ENCODE measurements around the gene CCT6B.
"Not testable (repeated sequence)": the region's sequence is repeated elsewhere in the genome, so short reads cannot be mapped to it uniquely, and the experiment has no call there.

Gene CCT6B

GRCh38 chr17:34979650-34980352, 18.5 kb upstream of the CCT6B start:
- DNase-seq = no peak

DNA sequence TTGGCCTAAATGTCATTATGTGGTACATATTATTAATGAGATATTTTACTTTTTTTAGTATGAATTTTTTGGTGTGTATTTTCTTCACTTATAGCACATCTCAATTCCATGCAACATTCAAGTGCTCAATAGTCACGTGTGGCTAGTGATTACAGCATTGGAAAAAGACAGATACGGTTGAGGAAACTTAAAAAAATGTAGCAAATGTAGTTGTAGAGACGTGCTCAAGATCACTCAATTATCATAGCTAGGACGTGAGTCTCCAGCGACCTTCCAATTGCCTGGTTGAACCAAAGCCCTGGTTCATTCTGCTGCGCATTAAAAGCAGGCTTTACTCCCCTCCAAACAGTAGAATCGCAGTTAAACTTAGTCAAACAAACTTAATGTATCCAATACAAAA, 17.9 kb upstream of the CCT6B start:
- no peak for DNase-seq

- DNase-seq = no peak
These were observed 13.8 kb upstream of the CCT6B start for GRCh38 chr17:34974794-34975785.

DNA sequence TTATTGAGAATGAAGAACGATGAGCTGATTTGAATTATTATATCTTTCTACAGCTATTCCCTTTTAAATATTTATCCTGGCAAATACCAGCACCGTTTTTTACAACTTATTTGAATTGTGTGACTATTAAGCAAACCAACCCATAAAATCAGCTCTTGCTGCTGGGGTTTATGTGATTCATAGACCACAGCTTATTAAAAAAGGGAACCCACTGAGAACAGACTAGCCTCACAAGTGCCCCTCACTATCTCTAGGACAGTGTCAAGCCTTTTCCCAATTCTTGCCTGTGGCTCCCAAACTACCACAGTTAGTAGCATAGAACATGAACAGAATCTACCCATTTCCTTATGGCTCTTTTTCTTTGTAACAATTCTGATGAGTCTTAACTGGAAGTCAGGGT, 12.9 kb upstream of the CCT6B start:
- no peak for DNase-seq

DNA sequence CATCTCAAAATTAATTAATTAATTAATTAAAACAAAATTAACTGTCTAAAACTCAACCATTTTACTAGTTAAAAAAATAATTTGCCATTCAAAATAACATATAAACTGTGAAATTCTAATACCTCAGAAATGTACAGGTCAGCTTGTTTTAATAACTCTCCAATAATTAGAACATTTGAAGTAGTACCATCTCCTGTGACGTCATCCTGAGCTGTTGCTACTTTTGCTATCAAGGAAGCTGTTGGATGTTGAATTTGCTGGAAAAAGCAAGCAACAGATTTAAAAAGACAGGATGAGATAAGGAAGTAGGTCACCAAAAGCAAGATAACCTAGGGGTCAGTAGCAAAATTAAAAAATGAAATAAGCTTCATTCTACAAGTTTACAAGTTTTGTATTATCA, 2.8 kb downstream of the CCT6B start:
- DNase-seq = no peak

GRCh38 chr17:34950780-34951179, 10.5 kb downstream of the CCT6B start:
- DNase-seq = not testable (repeated sequence)

- no peak for DNase-seq
These were observed 31.0 kb downstream of the CCT6B start for GRCh38 chr17:34930283-34930682.

DNA sequence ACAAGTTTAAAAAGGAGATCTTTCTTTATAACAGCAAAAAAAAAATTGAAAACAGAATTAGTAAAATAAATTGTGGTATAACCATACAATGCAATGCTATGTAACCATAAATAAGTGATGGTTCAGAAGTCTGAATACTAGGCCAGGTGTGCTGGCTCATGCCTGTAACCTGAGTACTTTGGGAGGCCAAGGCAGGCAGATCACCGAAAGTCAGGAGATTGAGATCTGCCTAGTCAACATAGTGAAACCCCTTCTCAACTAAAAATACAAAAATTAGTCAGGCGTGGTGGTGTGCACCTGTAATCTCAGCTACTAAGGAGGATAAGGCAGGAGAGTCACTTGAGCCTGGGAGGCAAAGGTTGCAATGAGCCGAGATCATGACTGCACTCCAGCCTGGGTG, 34.6 kb downstream of the CCT6B start:
- DNase-seq = no peak

DNA sequence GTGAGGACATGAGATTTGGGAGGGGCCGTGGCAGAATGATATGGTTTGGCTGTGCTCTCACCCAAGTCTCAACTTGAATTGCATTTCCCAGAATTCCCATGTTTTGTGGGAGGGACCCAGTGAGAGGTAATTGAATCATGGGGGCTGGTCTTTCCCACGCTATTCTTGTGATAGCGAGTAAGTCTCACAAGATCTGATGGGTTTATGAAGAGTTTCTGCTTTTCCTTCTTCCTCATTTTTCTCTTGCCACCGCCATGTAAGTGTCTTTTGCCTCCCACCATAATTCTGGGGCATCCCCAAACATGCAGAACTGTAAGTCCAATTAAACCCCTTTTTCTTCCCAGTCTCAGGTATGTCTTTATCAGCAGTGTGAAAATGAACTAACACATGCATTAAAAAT, 40.6 kb downstream of the CCT6B start:
- no peak for DNase-seq

GRCh38 chr17:34917381-34917780, 43.9 kb downstream of the CCT6B start:
- no peak for DNase-seq

DNA sequence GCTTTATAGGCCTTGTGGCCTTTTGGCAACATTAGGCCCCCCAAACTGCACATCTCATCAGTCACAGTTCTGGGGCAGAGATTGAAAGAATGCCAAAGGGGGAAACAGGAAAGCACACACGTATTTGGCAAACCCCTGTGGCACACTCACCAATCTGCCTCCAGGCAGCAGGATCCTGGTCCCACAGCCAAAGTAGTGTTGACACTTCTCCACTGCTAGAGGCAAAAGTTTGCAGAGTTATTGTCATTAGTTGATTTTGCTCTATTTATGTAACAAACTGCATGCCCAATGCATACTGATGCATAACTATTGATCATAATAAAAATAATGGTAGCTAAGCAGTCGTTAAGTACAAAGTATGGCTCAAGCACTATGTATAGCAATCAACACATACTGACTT, 45.1 kb downstream of the CCT6B start:
- DNase-seq = no peak

DNA sequence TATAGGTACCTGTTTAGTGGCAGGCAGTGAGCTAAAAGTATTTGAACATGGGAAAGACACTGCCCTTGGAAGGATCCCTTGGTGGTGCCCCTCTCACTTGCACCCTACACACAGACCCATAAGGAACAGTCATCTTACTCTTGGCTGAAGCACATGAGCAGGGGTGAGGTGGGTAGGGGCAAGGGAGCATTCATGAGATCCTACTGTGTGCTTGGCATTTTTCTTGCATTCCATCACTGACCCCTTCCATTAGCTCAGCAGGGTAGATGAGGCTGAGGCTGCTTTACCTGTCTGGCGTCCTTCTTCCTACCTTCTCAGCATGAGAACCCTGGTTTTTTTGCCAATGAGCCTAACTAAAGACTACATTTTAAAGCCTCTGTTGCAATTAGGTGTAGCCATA, 48.3 kb downstream of the CCT6B start:
- no peak for DNase-seq

- no peak for DNase-seq
These were observed 52.2 kb downstream of the CCT6B start for GRCh38 chr17:34909040-34909439.

GRCh38 chr17:34902831-34903547, 58.3 kb downstream of the CCT6B start:
- no peak for DNase-seq

- no peak for DNase-seq
These were observed 61.5 kb downstream of the CCT6B start for GRCh38 chr17:34899643-34900291.

GRCh38 chr17:34895383-34895782, 65.9 kb downstream of the CCT6B start:
- DNase-seq = no peak

DNA sequence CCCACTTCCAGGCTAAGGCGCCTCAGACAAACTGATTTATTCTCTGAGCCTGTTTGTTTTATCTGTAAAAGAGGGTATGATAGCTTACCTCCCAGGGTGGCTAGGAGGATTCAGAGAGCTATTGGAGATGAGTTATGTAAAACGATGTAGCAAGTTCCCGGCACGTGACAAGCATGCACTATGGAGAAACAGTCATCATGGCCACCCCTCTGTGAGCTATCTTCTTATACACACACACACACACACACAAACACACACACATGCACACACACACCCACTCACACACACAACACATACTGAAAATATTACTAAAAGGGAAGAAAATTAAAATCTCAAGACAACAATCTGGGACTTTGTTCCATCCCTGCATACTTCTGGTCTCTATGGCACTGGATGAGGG, 66.3 kb downstream of the CCT6B start:
- no peak for DNase-seq

DNA sequence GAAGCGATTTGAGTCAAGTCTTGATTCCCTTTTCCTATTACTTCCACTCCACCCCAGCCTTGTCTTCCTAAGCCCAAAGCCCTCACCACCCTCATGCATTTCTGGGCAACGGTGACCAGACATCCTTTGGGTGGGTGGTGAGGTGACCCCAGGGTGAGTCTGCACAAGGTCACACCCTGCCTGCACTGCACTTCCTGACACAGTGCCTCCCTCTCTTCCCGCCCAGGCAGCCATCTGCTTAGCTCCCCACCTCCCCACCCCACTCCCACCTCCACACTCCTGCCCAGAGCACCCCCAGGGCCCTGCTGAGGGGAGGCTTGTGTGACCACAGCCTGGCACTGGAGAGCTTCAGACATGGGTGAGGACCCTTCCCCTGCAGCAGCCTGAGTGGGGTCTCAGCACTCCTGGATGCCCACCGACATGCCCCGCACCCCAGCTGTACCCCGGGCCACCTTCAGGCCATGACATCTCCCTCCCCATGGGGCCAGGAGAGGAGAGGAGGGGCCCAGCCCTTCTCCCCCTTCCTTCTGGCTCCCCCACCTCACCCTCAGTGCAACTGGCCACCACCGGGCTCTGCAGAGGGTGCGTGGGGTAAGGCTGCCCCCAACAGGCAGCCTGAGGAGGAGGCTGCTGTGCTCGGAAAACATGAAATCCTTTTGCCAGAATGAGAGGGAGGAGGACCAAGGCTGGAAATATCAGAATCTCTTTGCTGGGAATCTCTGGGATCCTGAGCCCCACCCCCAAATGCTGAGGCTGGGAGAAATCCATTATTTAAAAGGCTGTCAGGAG, 68.6 kb downstream of the CCT6B start:
- no peak for DNase-seq

DNA sequence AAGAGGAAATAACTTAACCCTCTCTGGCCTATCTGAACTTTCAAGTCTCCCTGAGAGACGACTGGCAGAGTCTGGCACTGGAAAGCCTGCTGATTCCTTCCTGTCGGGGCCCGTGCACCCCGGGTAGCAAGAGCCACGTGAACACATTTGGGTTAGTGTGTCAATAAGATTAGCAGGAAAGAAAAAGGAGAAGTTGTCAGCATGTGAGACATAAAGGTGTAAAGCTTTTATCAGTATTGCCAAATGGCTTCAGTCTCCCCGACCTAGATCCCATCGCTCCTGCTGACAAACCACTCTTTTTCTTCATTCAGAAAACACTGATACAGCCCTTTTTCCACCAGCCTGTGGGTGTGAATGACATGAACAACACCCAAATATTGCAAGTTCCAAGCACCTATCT, 74.4 kb downstream of the CCT6B start:
- DNase-seq = peak; percentile 17

DNA sequence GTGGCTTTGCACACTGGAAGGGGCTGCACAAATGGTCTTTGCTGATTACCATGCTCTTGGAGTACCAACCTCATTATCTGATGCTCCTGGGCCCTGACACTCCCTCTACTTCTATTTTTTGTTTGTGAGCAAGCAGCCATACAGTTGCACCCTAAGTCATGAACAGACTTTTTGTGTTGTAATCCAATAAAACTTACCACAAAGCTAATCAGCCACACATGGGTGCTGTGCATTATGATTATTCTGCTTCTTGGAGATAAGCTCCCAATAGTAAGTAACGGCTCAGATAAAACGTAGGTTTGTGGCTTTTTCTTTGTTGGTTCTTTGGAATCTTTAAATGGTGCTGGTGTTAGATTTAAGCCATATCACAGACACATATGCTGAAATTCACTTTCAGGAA, 76.2 kb downstream of the CCT6B start:
- DNase-seq = no peak

GRCh38 chr17:34884597-34884996, 76.7 kb downstream of the CCT6B start:
- no peak for DNase-seq

Data from GDM1 (cell line).